SK-N-SH (cell line): ENCODE measurements around the gene MAPK10. TPM values are rescaled to one million over a fixed set of nuclear protein-coding genes. Genes with fewer than 3 reads are reported as not detected.

Experiments used
- CTCF ChIA-PET: fragments of 300-600, 350-600 bp; formaldehyde crosslinking; extraction: SDS; loops from one replicate; lab custom pipeline; 2021; lab: Yijun Ruan, JAX
- POLR2A ChIA-PET: fragments of 350-600 bp; sonication (Branson Sonifier 250); formaldehyde crosslinking; extraction: SDS; loops from one replicate; lab custom pipeline; 2020; ENCODE audit warnings: antibody characterized with exemption, inconsistent platforms; lab: Yijun Ruan, JAX
- DNase-seq: peaks from one replicate; pipeline ENCODE4 v3.0.0; 2012
- H2AFZ ChIP-seq: fragments of 200-600 bp; sonication (generic); 2 replicates; pipeline ENCODE4 v1.8.1; 2016; ENCODE audit warnings: antibody characterized with exemption, mild to moderate bottlenecking, low read depth
- H3F3A ChIP-seq: fragments of 200-600 bp; sonication (generic); replicated peaks from 2 replicates; pipeline ENCODE3; 2016; ENCODE audit warnings: antibody characterized with exemption, mild to moderate bottlenecking; ENCODE audit not compliant: insufficient read depth
- H3K27ac ChIP-seq, 2 experiments: fragments of 200-500 bp in 1 of 2; fragments of 200-600 bp in 1 of 2; sonication (Bioruptor generic) in 1 of 2; sonication (generic), shearing (Covaris generic) in 1 of 2; 2 replicates each; pipeline versions ENCODE4 v1.5.1 to v1.6.1; 2014 to 2016; ENCODE audit warnings: low read depth in 2 of 2, inconsistent platforms in 1 of 2, low read length in 1 of 2, mild to moderate bottlenecking in 1 of 2, mixed read lengths in 1 of 2
- H3K27me3 ChIP-seq: fragments of 200-600 bp; sonication (generic), shearing (Covaris generic); 2 replicates; pipeline ENCODE4 v1.6.1; 2016; ENCODE audit warnings: mixed run types; ENCODE audit not compliant: insufficient read depth
- H3K36me3 ChIP-seq, 2 experiments: fragments of 200-500 bp in 1 of 2; fragments of 200-600 bp in 1 of 2; sonication (Bioruptor generic) in 1 of 2; sonication (generic) in 1 of 2; replicated peaks in 1 of 2; 2 replicates each; pipeline versions ENCODE3 to v1.5.1; 2014 to 2016; ENCODE audit warnings: low read length in 1 of 2, mild to moderate bottlenecking in 1 of 2; ENCODE audit not compliant: insufficient read depth in 2 of 2, control insufficient read depth in 1 of 2
- H3K4me1 ChIP-seq, 2 experiments: fragments of 200-500 bp in 1 of 2; fragments of 200-600 bp in 1 of 2; sonication (Bioruptor generic) in 1 of 2; sonication (generic), shearing (Covaris generic) in 1 of 2; 2 replicates each; pipeline versions ENCODE4 v1.5.1 to v1.6.1; 2014 to 2016; ENCODE audit warnings: low read depth in 1 of 2, low read length in 1 of 2, mixed run types in 1 of 2; ENCODE audit not compliant: insufficient read depth in 2 of 2, control insufficient read depth in 1 of 2
- H3K4me2 ChIP-seq: fragments of 200-600 bp; sonication (generic), shearing (Covaris generic); 2 replicates; pipeline ENCODE4 v1.6.1; 2017; ENCODE audit warnings: mixed run types
- H3K4me3 ChIP-seq, 2 experiments: fragments of 200-500 bp in 1 of 2; fragments of 200-600 bp in 1 of 2; sonication (Bioruptor generic) in 1 of 2; sonication (generic), shearing (Covaris generic) in 1 of 2; 2 replicates each; pipeline versions ENCODE4 v1.5.1 to v1.8.1; 2014 to 2016; ENCODE audit warnings: low read depth in 2 of 2, inconsistent platforms in 1 of 2, low read length in 1 of 2, mild to moderate bottlenecking in 1 of 2, mixed read lengths in 1 of 2, moderate library complexity in 1 of 2
- H3K79me2 ChIP-seq: fragments of 200-600 bp; sonication (generic); 2 replicates; pipeline ENCODE4 v1.8.1; 2017; ENCODE audit warnings: mild to moderate bottlenecking; ENCODE audit not compliant: insufficient read depth
- H3K9ac ChIP-seq: fragments of 200-600 bp; sonication (generic); 2 replicates; pipeline ENCODE4 v1.6.1; 2017; ENCODE audit warnings: mixed run types
- H3K9me2 ChIP-seq: fragments of 200-600 bp; sonication (generic); 2 replicates; pipeline ENCODE4 v1.6.1; 2017; ENCODE audit warnings: mixed run types
- H3K9me3 ChIP-seq: fragments of 200-600 bp; sonication (generic); 2 replicates; pipeline ENCODE4 v1.6.1; 2017; ENCODE audit warnings: mixed run types, mild to moderate bottlenecking, moderate library complexity
- H4K20me1 ChIP-seq: fragments of 200-600 bp; sonication (generic); 2 replicates; pipeline ENCODE4 v1.6.1; 2017; ENCODE audit warnings: mild to moderate bottlenecking, mixed run types; ENCODE audit not compliant: insufficient read depth
- EZH2phosphoT487 ChIP-seq: fragments of 200-600 bp; sonication (generic); IDR thresholded peaks from 2 replicates; pipeline ENCODE4 v1.6.1; 2017; ENCODE audit warnings: low read depth, mixed run types, mild to moderate bottlenecking, antibody characterized with exemption, moderate library complexity, borderline replicate concordance
- FOSL2 ChIP-seq: IDR thresholded peaks from 2 replicates; pipeline ENCODE4 v1.4.0; 2012; ENCODE audit warnings: low read depth, mild to moderate bottlenecking, moderate library complexity, borderline replicate concordance
- FOXM1 ChIP-seq: IDR thresholded peaks from 2 replicates; pipeline ENCODE4 v1.4.0; 2012; ENCODE audit warnings: low read depth, mild to moderate bottlenecking
- GABPA ChIP-seq: IDR thresholded peaks from 2 replicates; pipeline ENCODE4 v1.4.0; 2012; ENCODE audit warnings: low read depth, mild to moderate bottlenecking
- IRF3 ChIP-seq: fragments of 150-350 bp; IDR thresholded peaks from 2 replicates; pipeline ENCODE4 v1.6.1; 2016; ENCODE audit warnings: mild to moderate bottlenecking, low read depth, low read length
- MEF2A ChIP-seq: IDR thresholded peaks from 2 replicates; pipeline ENCODE4 v1.4.0; 2012; ENCODE audit warnings: low read depth, borderline replicate concordance
- MXI1 ChIP-seq: IDR thresholded peaks from 2 replicates; pipeline ENCODE4 v1.6.1; 2012; ENCODE audit warnings: mild to moderate bottlenecking, low read depth, low read length, improper control_type of control experiment
- NRF1 ChIP-seq: IDR thresholded peaks from 2 replicates; pipeline ENCODE4 v1.6.1; 2012; ENCODE audit warnings: low read depth, mild to moderate bottlenecking, low read length
- POLR2AphosphoS5 ChIP-seq: IDR thresholded peaks from 2 replicates; pipeline ENCODE4 v1.6.1; 2012; ENCODE audit warnings: low read depth, low read length
- RFX5 ChIP-seq: IDR thresholded peaks from 2 replicates; pipeline ENCODE4 v1.6.1; 2012; ENCODE audit warnings: mild to moderate bottlenecking, improper control_type of control experiment, low read length
- RXRA ChIP-seq: IDR thresholded peaks from 2 replicates; pipeline ENCODE4 v1.4.0; 2012; ENCODE audit warnings: low read depth, mild to moderate bottlenecking, borderline replicate concordance
- ZBTB33 ChIP-seq: IDR thresholded peaks from 2 replicates; pipeline ENCODE4 v1.4.0; 2012; ENCODE audit warnings: low read depth, borderline replicate concordance
- WGBS: methylation state at CpG from one replicate; pipeline ENCODE4 v1.1.6; 2017; ENCODE audit warnings: low lambda C conversion rate; 5-methylcytosine and 5-hydroxymethylcytosine counted together
- polyA plus RNA-seq, 3 experiments: library from polyadenylated mRNA; depleted of rRNA; stranded (reverse); fragments of >200 nt; gene quantifications; 2 replicates each; pipeline ENCODE4 v1.2.3, GENCODE V29; 2012

The MAPK10 gene
- polyA plus RNA-seq, 1 of the 3 experiments (the other 2 are of a cell fraction), result 8.1 TPM

- Histone ChIP-seq H3K4me1 (no peaks in the 10 kb centered on the region), H3K4me3 (no peak overlapping the region), H3F3A (no peaks in the 10 kb centered on the region), H3K9me2 (no peaks in the 10 kb centered on the region), H2AFZ (no peak overlapping the region)
- TF ChIP-seq MEF2A (no peak), ZBTB33 (no peak), MXI1 (no peak), FOXM1 (no peak), IRF3 (no peak), FOSL2 (no peak), EZH2phosphoT487 (no peak), POLR2AphosphoS5 (no peak)
- TF ChIP-seq, all 33 proteins: peak for 0
- ChIA-PET CTCF (interaction anchor here (1.0 kb wide), 1 partner anchor 8 kb away, joined by 3 read pairs; no protein-coding TSS in a partner anchor), POLR2A (no interaction called here)
- no peak overlapping the region for H3K4me2 ChIP-seq
- no peaks in the 10 kb centered on the region for H4K20me1 ChIP-seq
- 81% methylated on average over 1 of the region's 1 CpG for WGBS
- no peaks in the 10 kb centered on the region for H3K27me3 ChIP-seq
- no peaks in the 10 kb centered on the region for H3K36me3 ChIP-seq
- H3K79me2 ChIP-seq, result no peaks in the 10 kb centered on the region
- no peaks in the 10 kb centered on the region; the same call in 1 of the 2 replicates for H3K9me3 ChIP-seq
- no peak overlapping the region for H3K9ac ChIP-seq
- no peak overlapping the region for H3K27ac ChIP-seq
- DNase-seq, result no peak
Measured at GRCh38 chr4:86388252-86388651, 28.4 kb upstream of the MAPK10 start.

GRCh38 chr4:86386817-86387415 is 27.1 kb upstream of the MAPK10 start:
- Histone ChIP-seq H3K9me2 (no peaks in the 10 kb centered on the region), H3K9me3 (no peaks in the 10 kb centered on the region; the same call in 1 of the 2 replicates), H3K9ac (no peak overlapping the region), H3K27me3 (no peaks in the 10 kb centered on the region), H3F3A (no peaks in the 10 kb centered on the region), H3K4me1 (no peaks in the 10 kb centered on the region; a peak in 1 of 4 replicates), H4K20me1 (no peaks in the 10 kb centered on the region), H3K4me2 (no peak overlapping the region), H3K4me3 (no peak overlapping the region), H2AFZ (no peak overlapping the region), H3K27ac (no peak overlapping the region), H3K79me2 (no peaks in the 10 kb centered on the region), H3K36me3 (no peaks in the 10 kb centered on the region)
- 74% methylated on average over 6 of the region's 6 CpGs for WGBS
- POLR2A ChIA-PET, result no interaction called here
- DNase-seq, result no peak
- CTCF ChIA-PET, result no interaction called here
- no peak for TF ChIP-seq RFX5
- TF ChIP-seq RXRA, result no peak
- TF ChIP-seq NRF1, result no peak
- no peak for TF ChIP-seq EZH2phosphoT487
- no peak for TF ChIP-seq GABPA
- TF ChIP-seq, all 33 proteins: peak for 0
